WTC11 (cell line): ENCODE measurements around the gene SIT1. TPM values are rescaled to one million over a fixed set of nuclear protein-coding genes. Genes with fewer than 3 reads are reported as not detected.

ENCODE experiments used
- ATF1 ChIP-seq: sonication (generic); formaldehyde crosslinking; IDR thresholded peaks from 2 replicates; pipeline ENCODE4 v1.8.1; 2023; ENCODE audit warnings: mild to moderate bottlenecking, moderate library complexity, missing genetic modification reagents
- CREM ChIP-seq: sonication (generic); formaldehyde crosslinking; IDR thresholded peaks from 2 replicates; pipeline ENCODE4 v1.8.1; 2022; ENCODE audit warnings: mild to moderate bottlenecking, missing genetic modification reagents, moderate library complexity
- EMX1 ChIP-seq: fragments of 250-450 bp; sonication (Bioruptor Pico); IDR thresholded peaks from 2 replicates; pipeline ENCODE4 v1.8.0; 2021; ENCODE audit warnings: mild to moderate bottlenecking
- ETV6 ChIP-seq: sonication (generic); formaldehyde crosslinking; IDR thresholded peaks from 2 replicates; pipeline ENCODE4 v1.8.1; 2022; ENCODE audit warnings: mild to moderate bottlenecking, missing genetic modification reagents
- HMGA2 ChIP-seq: fragments of 250-450 bp; sonication (Bioruptor Pico); IDR thresholded peaks from 2 replicates; pipeline ENCODE4 v1.4.0; 2021; ENCODE audit warnings: mild to moderate bottlenecking, moderate library complexity
- KAT7 ChIP-seq: sonication (generic); formaldehyde crosslinking; IDR thresholded peaks from 2 replicates; pipeline ENCODE4 v1.8.1; 2023; ENCODE audit warnings: missing genetic modification reagents, mild to moderate bottlenecking, borderline replicate concordance
- MXD4 ChIP-seq: fragments of 250-450 bp; sonication (Bioruptor Pico); IDR thresholded peaks from 2 replicates; pipeline ENCODE4 v1.8.0; 2021; ENCODE audit warnings: mild to moderate bottlenecking, moderate library complexity, borderline replicate concordance
- SOX15 ChIP-seq: fragments of 250-450 bp; sonication (Bioruptor Pico); IDR thresholded peaks from 2 replicates; pipeline ENCODE4 v1.9.0; 2021; ENCODE audit warnings: mild to moderate bottlenecking
- TCF7 ChIP-seq: sonication (generic); formaldehyde crosslinking; IDR thresholded peaks from 2 replicates; pipeline ENCODE4 v1.8.0; 2022; ENCODE audit warnings: mild to moderate bottlenecking, low read depth, missing genetic modification reagents, moderate library complexity
- ZNF423 ChIP-seq: fragments of 250-450 bp; sonication (Bioruptor Pico); IDR thresholded peaks from 2 replicates; pipeline ENCODE4 v2.1.2; 2022; ENCODE audit warnings: mild to moderate bottlenecking, moderate library complexity
- total RNA-seq: library from RNA; stranded (reverse); gene quantifications from 3 replicates; pipeline ENCODE4 v1.2.3, GENCODE V29; 2021
- TF ChIP-seq, protein P1 (sequence below): sonication (generic); formaldehyde crosslinking; IDR thresholded peaks from 2 replicates; pipeline ENCODE4 v1.8.1; 2023; ENCODE audit warnings: mild to moderate bottlenecking, missing genetic modification reagents
- TF ChIP-seq, protein P2 (sequence below): sonication (generic); formaldehyde crosslinking; IDR thresholded peaks from 2 replicates; pipeline ENCODE4 v1.8.1; 2022; ENCODE audit warnings: low read depth, mild to moderate bottlenecking, moderate library complexity, missing genetic modification reagents, borderline replicate concordance
- TF ChIP-seq, protein P3 (sequence below): sonication (generic); formaldehyde crosslinking; conservative IDR thresholded peaks from 2 replicates; pipeline ENCODE4 v1.8.1; 2022; ENCODE audit warnings: mild to moderate bottlenecking, missing genetic modification reagents
- TF ChIP-seq, protein P4 (sequence below): fragments of 250-450 bp; sonication (Bioruptor Pico); conservative IDR thresholded peaks from 2 replicates; pipeline ENCODE4 v1.9.0; 2021; ENCODE audit warnings: mild to moderate bottlenecking
- TF ChIP-seq, protein P5 (sequence below): sonication (generic); formaldehyde crosslinking; IDR thresholded peaks from 2 replicates; pipeline ENCODE4 v1.8.1; 2023; ENCODE audit warnings: mild to moderate bottlenecking, missing genetic modification reagents
- TF ChIP-seq, protein P6 (sequence below): sonication (generic); formaldehyde crosslinking; IDR thresholded peaks from 2 replicates; pipeline ENCODE4 v1.8.0; 2023; ENCODE audit warnings: missing genetic modification reagents

Gene SIT1
- total RNA-seq, 1 experiment from 2014 or later: 4.1 TPM

DNA sequence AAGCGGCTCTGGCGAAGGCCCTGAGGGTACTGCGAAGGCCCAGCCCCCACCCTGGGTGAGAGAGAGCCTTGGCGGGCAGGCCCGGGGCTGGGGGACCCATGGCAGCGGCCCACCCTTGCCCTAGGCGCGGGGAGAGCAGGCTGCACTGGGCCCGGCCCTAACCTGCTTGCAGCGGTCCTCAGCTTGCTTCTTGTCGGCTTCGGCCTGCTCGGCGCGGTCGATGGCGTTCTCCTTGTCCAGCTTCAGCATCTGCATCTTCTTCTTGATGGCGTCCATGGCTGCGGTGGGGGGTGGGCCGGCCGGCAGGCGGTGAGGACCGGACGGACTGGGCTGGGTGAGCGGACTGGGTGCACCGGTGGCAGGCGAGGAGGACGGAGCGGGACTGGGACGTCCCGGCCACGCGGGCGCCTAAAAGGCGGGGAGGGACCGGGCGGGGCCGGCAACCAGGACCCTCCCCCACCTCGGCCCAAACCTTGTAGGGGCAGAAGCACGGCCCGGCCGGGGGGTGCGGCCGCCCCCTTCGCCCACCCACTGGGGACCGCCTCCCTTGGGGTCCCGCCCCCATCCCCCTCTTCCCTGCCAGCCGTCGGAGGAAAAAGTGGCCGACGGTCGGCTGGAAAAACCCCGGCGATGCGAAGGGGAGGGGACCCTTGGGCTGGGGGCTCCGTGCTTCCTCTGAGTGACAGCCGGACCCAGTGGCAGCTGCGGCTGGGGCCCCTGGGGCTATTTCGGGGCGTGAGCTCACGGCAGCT, 39.0 kb upstream of the SIT1 start, which contains the start of gene TPM2 (continued):
- TF ChIP-seq, protein P1, sequence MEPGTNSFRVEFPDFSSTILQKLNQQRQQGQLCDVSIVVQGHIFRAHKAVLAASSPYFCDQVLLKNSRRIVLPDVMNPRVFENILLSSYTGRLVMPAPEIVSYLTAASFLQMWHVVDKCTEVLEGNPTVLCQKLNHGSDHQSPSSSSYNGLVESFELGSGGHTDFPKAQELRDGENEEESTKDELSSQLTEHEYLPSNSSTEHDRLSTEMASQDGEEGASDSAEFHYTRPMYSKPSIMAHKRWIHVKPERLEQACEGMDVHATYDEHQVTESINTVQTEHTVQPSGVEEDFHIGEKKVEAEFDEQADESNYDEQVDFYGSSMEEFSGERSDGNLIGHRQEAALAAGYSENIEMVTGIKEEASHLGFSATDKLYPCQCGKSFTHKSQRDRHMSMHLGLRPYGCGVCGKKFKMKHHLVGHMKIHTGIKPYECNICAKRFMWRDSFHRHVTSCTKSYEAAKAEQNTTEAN: 0 out of 2 replicates have a peak, but pooled peaks have one; percentile 40
- TF ChIP-seq, protein P2, sequence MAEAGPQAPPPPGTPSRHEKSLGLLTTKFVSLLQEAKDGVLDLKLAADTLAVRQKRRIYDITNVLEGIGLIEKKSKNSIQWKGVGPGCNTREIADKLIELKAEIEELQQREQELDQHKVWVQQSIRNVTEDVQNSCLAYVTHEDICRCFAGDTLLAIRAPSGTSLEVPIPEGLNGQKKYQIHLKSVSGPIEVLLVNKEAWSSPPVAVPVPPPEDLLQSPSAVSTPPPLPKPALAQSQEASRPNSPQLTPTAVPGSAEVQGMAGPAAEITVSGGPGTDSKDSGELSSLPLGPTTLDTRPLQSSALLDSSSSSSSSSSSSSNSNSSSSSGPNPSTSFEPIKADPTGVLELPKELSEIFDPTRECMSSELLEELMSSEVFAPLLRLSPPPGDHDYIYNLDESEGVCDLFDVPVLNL (CRISPR knock-in tag): no peak
- TF ChIP-seq KAT7 (CRISPR knock-in tag): peak; percentile 95; the same call in 1 of the 2 replicates
- TF ChIP-seq, protein P3, sequence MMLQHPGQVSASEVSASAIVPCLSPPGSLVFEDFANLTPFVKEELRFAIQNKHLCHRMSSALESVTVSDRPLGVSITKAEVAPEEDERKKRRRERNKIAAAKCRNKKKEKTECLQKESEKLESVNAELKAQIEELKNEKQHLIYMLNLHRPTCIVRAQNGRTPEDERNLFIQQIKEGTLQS (CRISPR knock-in tag): no peak
- TF ChIP-seq, protein P4, sequence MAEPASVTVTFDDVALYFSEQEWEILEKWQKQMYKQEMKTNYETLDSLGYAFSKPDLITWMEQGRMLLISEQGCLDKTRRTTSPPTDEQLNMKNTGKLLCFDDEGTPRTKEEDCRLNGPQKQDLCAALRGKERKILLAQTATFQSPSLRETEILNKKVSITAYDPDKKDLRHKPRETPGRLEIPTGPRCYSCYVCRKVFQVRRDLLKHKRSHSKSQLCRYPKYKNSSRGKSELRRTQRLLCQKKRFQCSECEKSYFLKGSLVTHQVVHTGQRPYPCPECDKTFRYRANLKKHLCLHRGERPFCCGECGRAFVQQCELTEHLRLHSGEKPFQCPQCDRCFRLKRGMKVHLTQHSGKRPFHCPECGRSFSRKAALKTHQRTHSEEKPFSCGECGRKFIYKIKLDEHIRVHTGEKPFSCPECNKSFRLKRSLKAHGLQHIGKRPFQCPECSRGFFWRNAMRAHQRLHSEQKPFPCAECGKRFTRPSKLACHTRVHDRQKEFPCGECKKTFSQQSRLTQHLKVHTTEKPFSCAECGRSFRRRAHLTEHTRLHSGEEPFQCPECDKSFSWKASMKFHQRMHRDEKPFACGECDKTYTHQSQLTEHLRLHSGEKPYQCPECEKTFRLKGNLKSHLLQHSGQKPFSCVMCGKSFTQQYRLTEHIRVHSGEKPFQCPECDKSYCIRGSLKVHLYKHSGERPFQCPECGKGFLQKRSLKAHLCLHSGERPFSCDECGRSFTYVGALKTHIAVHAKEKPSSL (CRISPR knock-in tag): no peak
- no peak for TF ChIP-seq ATF1 (CRISPR knock-in tag)
- TF ChIP-seq, protein P5, sequence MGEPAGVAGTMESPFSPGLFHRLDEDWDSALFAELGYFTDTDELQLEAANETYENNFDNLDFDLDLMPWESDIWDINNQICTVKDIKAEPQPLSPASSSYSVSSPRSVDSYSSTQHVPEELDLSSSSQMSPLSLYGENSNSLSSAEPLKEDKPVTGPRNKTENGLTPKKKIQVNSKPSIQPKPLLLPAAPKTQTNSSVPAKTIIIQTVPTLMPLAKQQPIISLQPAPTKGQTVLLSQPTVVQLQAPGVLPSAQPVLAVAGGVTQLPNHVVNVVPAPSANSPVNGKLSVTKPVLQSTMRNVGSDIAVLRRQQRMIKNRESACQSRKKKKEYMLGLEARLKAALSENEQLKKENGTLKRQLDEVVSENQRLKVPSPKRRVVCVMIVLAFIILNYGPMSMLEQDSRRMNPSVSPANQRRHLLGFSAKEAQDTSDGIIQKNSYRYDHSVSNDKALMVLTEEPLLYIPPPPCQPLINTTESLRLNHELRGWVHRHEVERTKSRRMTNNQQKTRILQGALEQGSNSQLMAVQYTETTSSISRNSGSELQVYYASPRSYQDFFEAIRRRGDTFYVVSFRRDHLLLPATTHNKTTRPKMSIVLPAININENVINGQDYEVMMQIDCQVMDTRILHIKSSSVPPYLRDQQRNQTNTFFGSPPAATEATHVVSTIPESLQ (CRISPR knock-in tag): no peak
- no peak for TF ChIP-seq EMX1
- TF ChIP-seq ETV6 (CRISPR knock-in tag): peak; percentile 80
- TF ChIP-seq ZNF423 (CRISPR knock-in tag): peak; percentile 69
- TF ChIP-seq, protein P6, sequence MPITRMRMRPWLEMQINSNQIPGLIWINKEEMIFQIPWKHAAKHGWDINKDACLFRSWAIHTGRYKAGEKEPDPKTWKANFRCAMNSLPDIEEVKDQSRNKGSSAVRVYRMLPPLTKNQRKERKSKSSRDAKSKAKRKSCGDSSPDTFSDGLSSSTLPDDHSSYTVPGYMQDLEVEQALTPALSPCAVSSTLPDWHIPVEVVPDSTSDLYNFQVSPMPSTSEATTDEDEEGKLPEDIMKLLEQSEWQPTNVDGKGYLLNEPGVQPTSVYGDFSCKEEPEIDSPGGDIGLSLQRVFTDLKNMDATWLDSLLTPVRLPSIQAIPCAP: no peak
- TF ChIP-seq TCF7 (CRISPR knock-in tag): no peak
- no peak for TF ChIP-seq MXD4 (CRISPR knock-in tag)
- TF ChIP-seq HMGA2 (CRISPR knock-in tag): no peak
- TF ChIP-seq CREM: no peak
- TF ChIP-seq SOX15: no peak
